Measurements from ENCODE around the gene PITPNM2.

The PITPNM2 gene

DNA sequence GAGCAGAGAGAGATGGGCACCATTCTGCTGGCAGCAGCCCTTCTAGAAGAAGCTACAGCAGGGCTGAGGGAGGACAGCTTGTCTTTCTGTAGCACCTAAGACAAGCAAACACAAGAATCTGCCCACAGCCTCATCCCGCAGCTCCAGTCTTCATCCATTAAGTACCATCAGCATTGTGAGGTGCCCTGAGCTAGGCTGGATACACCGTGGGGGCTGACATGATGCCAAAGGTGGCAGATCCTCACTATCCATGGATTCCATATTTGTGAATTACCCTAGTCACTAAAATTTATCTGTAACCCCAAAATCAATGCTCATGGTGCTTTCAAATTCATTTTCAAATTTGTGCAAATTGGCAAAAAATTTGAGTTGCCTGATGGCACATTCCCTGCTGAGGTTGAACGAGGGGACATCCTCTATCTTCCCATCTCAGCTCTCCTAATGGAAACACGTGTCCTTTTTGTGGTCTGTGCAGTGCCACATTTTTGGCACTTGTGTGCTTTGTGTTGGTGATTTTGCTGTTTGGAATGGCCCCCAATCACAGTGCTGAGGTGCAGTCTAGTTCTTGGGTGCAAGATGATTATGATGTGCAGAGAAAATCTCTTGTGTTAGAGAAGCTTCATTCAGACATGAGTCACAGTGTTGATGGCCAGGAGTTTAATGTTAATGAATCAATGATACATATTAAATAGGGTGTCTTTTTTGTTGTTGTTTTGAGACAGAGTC, 7.0 kb downstream of the PITPNM2 start:
- no peak for DNase-seq (ENCODE audit: low read depth)

DNA sequence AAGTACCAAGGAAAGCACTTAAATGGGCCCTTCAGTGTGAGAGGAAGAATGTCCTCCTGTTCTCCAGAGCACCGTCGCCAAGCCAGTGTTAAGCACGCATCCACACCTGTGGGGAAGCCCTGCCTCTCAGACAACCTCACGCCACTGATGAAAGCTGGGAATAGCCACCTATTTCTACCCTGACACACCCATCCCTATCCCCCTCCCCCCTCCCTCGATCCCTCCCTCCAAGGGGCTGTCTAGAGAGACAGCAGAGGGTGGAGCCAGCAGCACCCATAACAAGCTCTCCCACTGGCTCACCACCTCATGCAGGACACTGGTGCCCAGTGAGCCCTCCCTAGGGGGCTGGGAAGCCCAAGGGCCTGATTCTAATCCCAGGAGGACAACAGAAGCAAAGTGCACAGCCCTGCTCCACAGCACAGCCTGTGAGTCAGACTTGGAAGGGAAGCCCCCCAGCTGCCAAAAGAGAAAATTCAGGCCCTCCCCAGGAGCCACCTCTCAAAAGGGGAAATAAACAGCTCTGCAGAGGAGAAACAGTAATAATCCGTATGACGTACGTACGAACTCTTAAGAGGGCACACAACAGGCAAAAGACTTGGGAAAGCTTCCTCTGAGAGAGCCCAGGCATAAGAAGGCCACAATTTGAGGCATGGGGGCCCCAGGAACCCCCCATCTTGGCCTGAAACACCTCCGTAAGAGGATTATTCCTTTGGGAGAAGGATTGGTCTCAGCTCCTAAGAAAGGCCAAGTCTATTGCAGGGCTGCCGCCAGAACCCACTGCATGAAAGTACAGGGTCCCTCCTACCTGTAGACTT, 7.8 kb downstream of the PITPNM2 start:
- no peak for DNase-seq (ENCODE audit: low read depth)

DNA sequence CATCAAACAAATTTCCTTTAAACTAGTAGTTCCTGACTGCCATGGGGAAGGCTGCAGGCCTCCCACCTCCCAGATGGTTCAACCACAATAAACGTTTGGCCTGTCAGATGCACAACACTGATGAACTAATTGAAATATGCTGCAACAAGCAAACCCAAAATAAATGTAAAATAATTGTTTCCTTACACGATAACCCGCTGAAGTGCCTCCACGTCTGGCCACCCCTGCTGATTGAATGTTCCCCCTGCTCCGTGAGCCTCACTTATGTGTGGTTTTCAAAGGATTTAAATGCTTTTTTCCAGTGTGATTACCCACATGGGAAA, 8.4 kb downstream of the PITPNM2 start:
- no peak for DNase-seq (ENCODE audit: low read depth)

DNA sequence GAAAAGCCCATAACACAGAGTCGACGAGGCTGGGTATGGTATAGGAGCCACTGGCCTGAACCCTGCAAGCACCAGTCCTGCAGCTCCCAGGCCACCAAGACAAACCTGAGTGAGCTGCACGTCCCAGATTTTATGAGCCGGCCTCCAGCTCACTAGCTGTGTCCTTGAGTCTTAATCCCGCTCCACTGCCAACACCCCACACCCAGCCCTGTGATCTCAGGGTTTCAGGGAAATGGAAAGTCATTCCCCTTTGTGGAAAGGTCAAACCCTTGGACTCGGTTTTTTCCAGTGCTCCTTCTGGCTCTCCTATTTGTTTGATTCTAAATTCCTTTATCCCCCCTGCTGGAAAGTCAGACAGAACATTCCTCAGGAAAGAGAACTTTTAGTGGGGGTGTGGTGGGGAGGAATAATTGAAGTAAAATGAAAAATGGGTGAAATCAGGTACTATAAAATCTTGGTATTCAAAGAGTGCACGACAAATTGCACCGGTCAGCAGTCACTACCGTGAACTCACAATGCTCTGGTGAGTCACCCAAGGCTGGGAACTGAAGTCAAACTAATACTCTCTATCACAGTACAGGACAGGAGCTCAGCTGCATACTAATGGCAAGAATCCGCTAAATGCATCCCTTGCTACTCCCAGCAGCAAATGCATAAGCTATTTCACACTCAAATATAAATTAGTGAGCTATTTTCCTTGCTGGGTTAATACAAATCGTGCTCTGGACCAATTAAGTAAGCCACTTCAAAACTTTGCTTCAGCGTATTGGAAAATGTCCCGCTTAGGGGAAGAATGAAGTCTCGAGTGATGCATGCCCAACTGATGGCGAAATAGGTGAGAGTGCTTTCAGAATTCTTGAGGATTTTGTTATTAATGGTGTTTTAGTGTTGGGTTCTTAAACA, 9.0 kb downstream of the PITPNM2 start:
- no peak for DNase-seq (ENCODE audit: low read depth)

DNA sequence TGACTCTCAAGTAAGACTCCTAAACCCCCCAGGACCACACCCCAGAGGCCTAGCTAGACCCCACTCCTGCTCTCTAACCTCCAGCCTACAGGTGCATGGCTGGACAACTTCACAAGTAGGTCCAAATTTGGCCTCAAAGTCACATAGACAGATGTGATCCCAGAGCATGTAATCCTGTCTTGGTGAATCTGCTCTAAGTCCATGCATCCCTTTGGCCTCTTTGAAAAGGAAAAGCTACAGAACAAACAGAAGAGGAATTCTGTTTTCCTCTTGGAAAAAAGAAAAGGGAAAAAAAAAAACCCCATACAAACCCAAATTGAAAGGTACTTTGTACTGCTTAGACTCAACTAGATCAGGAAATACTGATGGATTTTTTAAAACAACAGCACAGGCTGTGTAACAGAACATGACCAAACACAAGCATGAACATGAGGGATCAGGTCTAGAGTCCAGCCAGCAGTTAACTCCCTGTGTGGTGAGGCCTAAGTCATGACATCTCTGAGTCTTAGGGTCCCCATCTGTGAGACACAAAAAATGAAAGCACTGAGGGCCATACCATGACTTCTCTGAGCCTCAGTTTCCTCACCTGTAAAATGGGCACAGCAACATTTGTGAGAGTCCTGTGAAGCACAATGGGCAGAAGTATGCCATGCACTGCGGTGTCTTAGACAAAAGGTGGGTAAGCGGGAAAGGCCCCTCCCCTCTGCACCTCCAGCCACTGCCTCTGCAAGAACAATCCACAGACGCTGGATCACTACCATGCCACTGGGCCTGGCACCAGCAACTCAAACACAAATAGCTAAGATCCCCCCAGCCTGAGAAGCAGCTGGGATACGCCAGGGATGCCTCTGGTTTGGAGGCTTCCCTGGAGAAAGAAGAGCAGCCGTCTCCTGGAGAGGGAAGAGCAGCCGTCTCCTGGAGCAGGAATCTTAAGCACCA, 9.9 kb downstream of the PITPNM2 start:
- DNase-seq (ENCODE audit: low read depth): no peak

DNA sequence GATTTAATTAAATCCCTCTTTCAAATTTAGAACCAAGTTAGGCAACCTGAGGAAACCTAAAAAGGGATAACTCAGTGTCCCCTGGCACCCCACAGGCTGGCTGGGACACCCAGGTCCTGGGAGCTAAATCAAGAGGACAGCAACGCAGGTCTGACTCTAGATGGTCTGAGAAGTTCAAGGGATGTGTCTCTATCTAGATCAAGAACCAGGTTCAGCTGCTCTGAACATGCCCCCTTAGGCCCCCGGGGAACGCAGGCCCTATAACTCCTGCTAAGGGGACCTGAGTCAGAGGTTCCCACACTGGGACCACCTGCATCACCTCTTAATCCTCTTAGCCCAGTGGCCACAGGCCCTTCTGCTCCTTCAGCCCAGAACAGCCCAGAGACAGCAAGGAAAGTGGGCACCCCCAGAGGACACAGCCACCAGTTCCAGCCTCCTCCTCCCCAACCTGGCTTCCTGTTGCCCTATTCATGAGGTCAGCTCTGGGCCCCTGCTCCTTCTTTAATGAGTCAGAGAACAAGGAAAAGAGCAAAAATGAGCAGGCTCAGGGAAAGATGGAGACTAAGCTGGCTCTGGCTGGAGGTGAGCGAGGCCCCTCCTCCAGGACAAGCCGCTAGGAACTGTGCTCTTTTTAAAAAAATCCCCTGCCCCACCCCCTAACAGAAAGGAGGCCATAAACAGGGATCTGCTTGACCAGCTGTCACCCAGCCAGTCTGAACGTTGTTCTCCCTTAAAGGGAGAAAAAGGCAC, 10.8 kb downstream of the PITPNM2 start:
- DNase-seq (ENCODE audit: low read depth): no peak

DNA sequence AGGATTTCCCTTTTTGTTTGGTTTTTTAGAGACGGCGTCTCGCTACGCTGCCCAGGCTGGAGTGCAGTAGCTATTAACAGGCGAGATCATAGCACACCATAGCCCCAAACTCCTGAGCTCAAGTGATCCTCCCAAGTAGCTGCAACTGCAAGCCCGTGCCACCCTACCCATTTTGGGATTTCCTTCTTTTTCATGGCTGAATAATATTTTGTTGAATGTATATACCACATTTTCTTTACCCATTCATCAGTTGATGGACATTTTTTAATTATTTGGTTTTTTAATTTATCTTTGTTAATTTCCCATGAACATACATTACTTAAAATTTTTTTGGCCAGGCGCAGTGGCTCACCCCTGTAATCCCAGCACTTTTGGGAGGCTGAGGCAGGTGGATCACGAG, 15.2 kb downstream of the PITPNM2 start:
- DNase-seq (ENCODE audit: low read depth): no peak

DNA sequence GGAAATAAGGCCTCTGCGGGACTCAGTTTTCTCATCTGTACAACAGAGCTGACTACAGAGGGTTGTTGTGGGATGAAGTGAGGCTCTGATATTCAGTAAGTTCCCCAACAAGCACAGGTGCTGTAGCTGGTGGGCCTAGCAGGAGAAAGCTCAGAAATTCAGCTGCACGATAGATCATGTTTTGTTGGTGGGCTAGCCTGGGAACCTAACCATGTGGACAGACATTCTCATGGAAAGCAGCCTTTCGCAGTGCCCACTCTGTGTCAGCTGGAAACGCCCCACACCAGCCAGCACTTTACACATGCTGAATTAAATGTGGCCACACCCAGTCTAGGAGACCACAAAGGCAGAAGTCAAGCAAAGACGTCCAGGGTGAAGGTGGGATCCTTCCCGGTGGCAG, 16.1 kb downstream of the PITPNM2 start:
- DNase-seq (ENCODE audit: low read depth): no peak

DNA sequence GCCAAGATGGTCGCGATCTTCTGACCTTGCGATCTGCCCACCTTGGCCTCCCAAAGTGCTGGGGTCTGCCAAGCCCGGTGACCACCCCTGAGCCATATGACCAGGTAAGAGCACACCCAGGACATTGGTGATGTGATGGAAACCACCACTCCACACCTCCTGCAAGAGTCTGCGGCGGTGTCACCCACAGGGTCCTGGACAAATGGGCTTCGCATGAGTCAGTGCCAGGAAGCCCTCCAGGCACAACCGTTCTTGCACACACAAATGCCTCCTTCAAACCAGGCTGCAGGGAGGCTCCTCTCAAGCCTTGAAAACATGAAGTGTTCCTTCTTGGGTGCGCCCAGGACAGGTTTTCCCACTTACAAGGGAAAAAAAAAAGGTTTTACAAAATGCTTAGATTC, 16.6 kb downstream of the PITPNM2 start:
- no peak for DNase-seq (ENCODE audit: low read depth)

DNA sequence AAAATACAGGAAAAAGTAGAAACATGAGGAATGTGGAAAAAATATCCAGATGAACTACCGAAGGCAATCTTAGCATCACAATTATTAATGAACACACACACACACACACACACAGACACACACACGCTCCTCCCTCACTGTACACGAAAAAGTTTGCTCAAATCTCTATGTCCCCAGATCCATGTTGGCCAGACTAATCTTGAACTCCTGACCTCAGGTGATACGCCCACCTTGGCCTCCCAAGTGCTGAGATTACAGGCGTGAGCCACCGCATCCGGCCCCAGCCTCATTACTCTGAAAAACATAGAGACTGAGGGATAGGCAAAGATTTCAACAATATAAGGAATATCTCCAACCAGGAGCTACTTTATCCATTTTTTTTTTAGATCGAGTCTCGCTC, 17.2 kb downstream of the PITPNM2 start:
- DNase-seq (ENCODE audit: low read depth): no peak

DNA sequence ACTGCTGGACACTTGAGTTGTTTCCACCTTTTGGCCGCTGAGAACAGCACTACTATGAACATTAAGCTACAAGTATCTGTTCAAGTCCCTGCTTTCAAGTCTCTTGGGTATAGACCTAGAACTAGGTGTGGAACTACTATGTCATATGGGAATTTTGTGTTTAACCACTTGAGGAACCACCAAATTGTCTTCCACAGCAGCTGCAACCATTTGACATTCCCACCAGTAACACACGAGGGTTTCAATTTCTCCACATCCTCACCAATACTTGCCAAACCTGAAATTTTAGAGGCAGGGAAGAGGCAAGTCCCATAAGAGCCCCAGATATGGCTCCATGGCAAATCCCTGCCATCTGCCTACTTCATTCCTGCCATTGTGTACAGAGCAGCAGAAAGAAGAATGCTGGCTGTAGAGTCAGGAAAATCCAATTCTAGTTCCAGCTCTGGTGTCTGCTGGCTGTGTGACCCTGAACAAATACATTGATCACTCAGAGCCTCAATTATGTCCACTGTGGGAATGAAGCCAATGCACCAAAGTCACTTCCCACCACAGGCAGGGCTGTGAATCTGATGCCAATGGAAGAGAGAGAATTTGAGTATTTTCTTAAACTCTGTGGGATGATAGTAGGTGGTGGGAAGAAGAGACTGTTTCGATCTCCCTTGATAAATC, 17.8 kb downstream of the PITPNM2 start:
- no peak for DNase-seq (ENCODE audit: low read depth)

DNA sequence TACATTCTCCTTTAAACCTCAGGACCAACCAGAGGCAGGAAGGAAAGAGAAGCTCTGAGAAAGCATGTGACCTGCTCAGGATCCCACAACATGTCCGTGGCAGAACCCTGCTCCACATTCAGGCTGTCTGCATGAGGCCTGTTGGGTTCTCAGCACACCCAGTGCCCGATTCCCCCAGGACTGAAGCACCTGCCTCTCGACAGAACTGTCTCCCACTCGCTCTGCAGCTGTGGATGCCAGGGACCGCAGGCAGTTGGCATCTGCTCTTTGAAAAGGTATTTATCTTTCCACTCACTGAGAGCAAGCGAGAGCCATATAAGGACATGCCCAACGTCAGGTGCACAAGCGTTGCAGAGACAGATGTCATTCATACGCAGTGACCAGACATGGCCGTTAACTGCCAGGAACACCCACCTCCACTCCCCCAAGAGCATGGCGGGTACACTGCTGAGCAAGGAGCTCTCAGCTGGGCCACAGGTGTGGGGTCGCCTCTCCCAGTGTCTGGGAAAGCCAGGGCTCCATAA, 18.9 kb downstream of the PITPNM2 start:
- no peak for DNase-seq (ENCODE audit: low read depth)

DNA sequence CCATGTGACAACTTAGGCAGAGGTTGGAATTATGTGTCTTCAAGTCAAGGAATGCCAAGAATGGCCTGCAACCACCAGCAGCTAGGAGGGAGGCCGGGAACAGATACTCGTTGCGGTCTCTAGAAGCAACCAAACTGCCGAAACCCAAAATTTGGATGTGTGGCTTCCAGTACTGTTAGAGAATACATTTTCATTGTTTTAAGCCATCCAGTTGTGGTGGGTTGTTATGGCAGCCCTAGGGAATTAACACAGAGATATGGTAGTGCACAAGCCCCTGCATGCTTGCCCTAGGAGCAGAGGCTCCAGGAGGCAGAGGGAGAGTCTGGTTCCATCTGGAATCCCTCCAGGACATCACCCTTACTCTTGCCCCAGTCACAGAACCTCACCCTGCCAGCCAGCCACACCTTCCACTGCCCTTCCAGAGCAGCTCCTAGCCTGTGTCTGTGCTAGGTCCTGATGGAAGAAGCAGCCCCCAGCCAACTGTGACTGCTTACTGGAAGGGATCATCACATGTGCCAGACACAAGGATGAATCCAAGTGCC, 19.5 kb downstream of the PITPNM2 start:
- no peak for DNase-seq (ENCODE audit: low read depth)

DNA sequence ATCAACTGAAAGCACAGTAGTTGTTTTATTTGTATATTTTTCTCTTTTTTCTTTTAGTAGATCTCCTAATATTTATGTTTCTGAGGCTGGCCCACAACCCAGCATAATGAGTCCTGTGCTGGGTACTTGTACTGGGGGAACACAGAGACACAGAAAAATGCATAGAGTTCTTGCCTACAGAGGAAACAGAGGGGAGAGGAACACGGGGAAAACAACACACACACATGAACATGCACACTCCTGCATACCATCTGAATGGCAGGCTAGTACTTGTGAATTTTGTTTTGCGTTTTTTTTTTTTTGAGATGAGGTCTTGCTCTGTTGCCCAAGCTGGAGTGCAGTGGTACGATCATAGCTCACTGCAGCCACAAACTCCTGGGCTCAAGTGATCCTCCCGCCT, 21.3 kb downstream of the PITPNM2 start:
- DNase-seq (ENCODE audit: low read depth): no peak

DNA sequence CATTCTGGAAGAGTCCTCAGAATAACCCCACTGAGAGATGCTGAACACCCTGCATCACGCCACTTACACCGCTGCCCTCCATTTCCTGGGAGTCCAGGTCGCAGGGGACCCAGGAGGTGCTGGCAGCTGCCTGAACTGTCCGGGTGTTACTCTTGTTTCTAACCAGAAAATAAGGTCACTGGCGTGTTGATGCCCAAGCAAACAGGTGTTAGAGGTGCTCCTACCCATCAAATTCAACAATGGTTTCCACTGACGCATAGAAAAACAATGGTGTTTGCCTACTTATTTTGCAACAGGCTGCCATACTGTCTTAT, 23.8 kb downstream of the PITPNM2 start:
- no peak for DNase-seq (ENCODE audit: low read depth)

DNA sequence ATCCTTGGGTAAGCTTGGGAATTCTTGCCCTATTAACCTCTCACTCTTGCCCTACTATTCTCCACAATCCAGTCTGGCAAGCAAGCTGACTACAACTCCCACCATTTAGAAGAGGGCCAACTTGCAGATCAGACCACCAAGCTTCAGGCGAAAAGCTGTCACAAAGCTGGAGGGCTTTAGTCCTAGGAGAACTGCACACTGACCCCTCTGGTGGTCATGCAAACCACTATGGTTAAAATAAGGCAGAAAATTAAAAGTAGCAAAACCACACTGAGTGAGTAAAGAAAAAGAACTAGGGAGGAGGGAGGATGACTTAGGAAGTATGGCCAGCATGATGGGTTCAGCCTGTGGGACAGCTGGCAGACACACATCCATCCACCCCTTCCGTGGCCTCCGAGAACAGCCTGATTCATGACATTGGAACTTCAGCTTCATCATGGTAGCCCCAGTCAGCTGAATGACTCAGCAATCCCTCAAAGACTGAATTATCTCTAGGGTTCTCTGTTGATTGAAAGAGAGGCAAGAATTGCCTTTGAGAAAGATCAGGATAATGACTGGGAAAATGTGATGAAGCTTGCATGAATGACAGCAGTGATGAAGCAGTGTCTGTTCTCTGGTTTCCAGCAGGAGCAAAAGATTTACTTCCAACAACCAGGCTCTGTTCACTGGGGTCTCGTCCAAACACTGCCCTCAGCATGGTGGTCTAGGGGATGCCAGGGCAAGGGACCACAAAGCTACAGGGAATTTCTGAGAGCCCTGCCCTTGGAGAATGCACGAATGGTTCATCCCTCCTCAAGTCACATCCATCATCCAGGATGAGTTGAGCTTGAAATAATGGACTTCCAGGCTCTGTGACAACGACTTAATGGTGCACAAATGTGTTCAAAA, 24.4 kb downstream of the PITPNM2 start:
- DNase-seq (ENCODE audit: low read depth): no peak

DNA sequence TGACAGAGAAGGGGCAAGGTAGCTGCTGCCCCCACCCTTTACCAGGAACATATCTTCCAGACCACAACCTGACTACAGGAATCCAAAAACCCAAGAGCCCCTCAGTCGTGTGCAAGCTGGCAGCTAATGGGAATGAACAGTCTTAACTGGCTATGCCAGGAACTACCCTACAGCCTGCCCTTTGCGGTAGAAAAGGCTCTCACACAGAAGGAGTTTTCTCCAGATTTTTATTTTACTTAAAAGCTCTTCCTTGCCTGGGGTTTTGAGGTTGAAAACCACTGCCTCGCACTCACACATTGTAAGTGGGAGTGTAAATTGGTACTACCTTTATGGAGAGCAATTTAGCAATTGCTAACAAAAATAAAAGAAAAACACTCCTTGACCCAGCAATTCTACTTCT, 28.3 kb downstream of the PITPNM2 start:
- DNase-seq (ENCODE audit: low read depth): no peak

DNA sequence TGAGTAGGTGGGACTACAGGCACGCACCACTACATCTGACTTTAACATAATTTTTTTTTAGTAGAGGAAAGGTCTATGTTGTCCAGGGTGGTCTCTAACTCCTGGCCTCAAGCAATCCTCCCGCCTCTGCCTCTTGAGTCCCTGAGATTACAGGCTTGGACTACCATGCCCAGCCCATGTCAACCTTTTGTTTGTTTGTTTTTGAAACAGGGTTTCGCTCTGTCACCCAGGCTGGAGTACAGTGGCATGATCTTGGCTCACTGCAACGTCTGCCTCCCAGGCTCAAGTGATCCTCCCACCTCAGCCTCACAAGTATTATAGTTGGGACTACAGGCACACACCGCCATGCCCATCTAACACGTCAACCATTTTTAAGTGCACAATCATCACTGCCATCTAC, 29.2 kb downstream of the PITPNM2 start:
- no peak for DNase-seq (ENCODE audit: low read depth)

Measured in stimulated activated CD8-positive, alpha-beta memory T cell treated with anti-CD3 and anti-CD28 coated beads, Interleukin-7, amount 100 ng/mL, for 24 hours (primary cell).